Upper lobe of right lung (tissue), 1 donor: ENCODE data around the gene ARHGEF10L. TPM values are rescaled to one million over a fixed set of nuclear protein-coding genes. Genes with fewer than 3 reads are reported as not detected.
"Not testable (repeated sequence)": the region's sequence is repeated elsewhere in the genome, so short reads cannot be mapped to it uniquely, and the experiment has no call there.

Experiments
- ATAC-seq: fragments of 200-7000 bp; cut with Tn5 transposase; one replicate; pipeline ENCODE4 v1.9.1; 2020; ENCODE audit warnings: mild to moderate bottlenecking, moderate library complexity
- DNase-seq: peaks from one replicate; pipeline ENCODE4 v3.0.0-alpha.2; 2020
- H3K27ac ChIP-seq: fragments of 200-600 bp; one replicate; pipeline ENCODE4 v1.8.0; 2022
- H3K27me3 ChIP-seq: fragments of 200-600 bp; one replicate; pipeline ENCODE4 v1.8.0; 2022; ENCODE audit warnings: mild to moderate bottlenecking
- H3K36me3 ChIP-seq: fragments of 200-600 bp; one replicate; pipeline ENCODE4 v1.8.0; 2022
- H3K4me1 ChIP-seq: fragments of 200-600 bp; one replicate; pipeline ENCODE4 v1.8.0; 2022
- H3K4me3 ChIP-seq: fragments of 200-600 bp; one replicate; pipeline ENCODE4 v1.8.0; 2022; ENCODE audit warnings: mild to moderate bottlenecking
- H3K9me3 ChIP-seq: fragments of 200-600 bp; one replicate; pipeline ENCODE4 v1.8.0; 2022
- CTCF ChIP-seq: fragments of 200-600 bp; IDR thresholded peaks from one replicate; pipeline ENCODE4 v1.8.0; 2022; ENCODE audit warnings: antibody characterized with exemption
- intact Hi-C: fragments of 100-400 bp; cut with DNase I; formaldehyde crosslinking; loops from one replicate; pipeline ENCODE4 v1.11.0; 2022
- total RNA-seq: library from RNA; stranded (reverse); fragmentation: NEBNext Ultra II Directional; extraction: Animal tissue kit (Norgen Biotek cat#: 25700); gene quantifications from one replicate; pipeline ENCODE4 v1.2.1, GENCODE V29; 2021
- donor health status: DM: no; HTN: yes; CAD: no; lungs with severe emphysema.

ARHGEF10L gene
- total RNA-seq, 1 donor from 2014 or later: 34.1 TPM

- intact Hi-C loops: no loop called here
- ATAC-seq (no peak), DNase-seq (no peak)
- Histone ChIP-seq H3K27me3 (peaks cover 9% of the 10 kb centered on the region), H3K4me1 (no peaks in the 10 kb centered on the region), H3K4me3 (no peak overlapping the region), H3K36me3 (no peaks in the 10 kb centered on the region), H3K27ac (no peak overlapping the region), H3K9me3 (no peaks in the 10 kb centered on the region)
- no peak for TF ChIP-seq CTCF
Measured at GRCh38 chr1:17744666-17745478, 205.4 kb downstream of the ARHGEF10L start.

GRCh38 chr1:17745479-17745955 lies 206.0 kb downstream of the ARHGEF10L start:
- Histone ChIP-seq H3K4me3 (no peak overlapping the region), H3K27me3 (peaks cover 7% of the 10 kb centered on the region), H3K9me3 (no peaks in the 10 kb centered on the region), H3K4me1 (no peaks in the 10 kb centered on the region), H3K36me3 (no peaks in the 10 kb centered on the region), H3K27ac (no peak overlapping the region)
- no peak for DNase-seq
- no peak for TF ChIP-seq CTCF
- intact Hi-C loops: no loop called here
- ATAC-seq: no peak

- H3K36me3 ChIP-seq, H3K4me3 ChIP-seq, DNase-seq, intact Hi-C loops, H3K27ac ChIP-seq, ATAC-seq, H3K27me3 ChIP-seq, H3K4me1 ChIP-seq, H3K9me3 ChIP-seq: not testable (repeated sequence)
Measured at GRCh38 chr1:17746281-17746680, 206.8 kb downstream of the ARHGEF10L start.

GRCh38 chr1:17746920-17747319 lies 207.4 kb downstream of the ARHGEF10L start:
- no peak overlapping the region for H3K4me3 ChIP-seq
- H3K36me3 ChIP-seq: no peaks in the 10 kb centered on the region
- TF ChIP-seq CTCF: no peak
- H3K9me3 ChIP-seq: no peaks in the 10 kb centered on the region
- DNase-seq: no peak
- H3K27me3 ChIP-seq: no peaks in the 10 kb centered on the region
- no peaks in the 10 kb centered on the region for H3K4me1 ChIP-seq
- no peak overlapping the region for H3K27ac ChIP-seq
- intact Hi-C loops: no loop called here
- ATAC-seq: no peak

Other genes with a start within 250 kb of the ARHGEF10L start
- 2.3 TPM for gene PADI4, start 231.5 kb upstream of the ARHGEF10L start, total RNA-seq
- gene PADI6, start 167.5 kb upstream of the ARHGEF10L start, total RNA-seq: not detected
- gene RCC2, start 100.0 kb upstream of the ARHGEF10L start, total RNA-seq: 48.6 TPM
- not detected for gene ACTL8, start 215.6 kb downstream of the ARHGEF10L start, total RNA-seq